NCI-H2196 (cell line): ENCODE data around the gene SMC5.
"Not testable (repeated sequence)": the region's sequence is repeated elsewhere in the genome, so short reads cannot be mapped to it uniquely, and the experiment has no call there.

Experiments
- DNase-seq: peaks from one replicate; lab custom pipeline; 2025; ENCODE audit not compliant: unreplicated experiment; lab: John Stamatoyannopoulos, UW

Gene SMC5

DNA sequence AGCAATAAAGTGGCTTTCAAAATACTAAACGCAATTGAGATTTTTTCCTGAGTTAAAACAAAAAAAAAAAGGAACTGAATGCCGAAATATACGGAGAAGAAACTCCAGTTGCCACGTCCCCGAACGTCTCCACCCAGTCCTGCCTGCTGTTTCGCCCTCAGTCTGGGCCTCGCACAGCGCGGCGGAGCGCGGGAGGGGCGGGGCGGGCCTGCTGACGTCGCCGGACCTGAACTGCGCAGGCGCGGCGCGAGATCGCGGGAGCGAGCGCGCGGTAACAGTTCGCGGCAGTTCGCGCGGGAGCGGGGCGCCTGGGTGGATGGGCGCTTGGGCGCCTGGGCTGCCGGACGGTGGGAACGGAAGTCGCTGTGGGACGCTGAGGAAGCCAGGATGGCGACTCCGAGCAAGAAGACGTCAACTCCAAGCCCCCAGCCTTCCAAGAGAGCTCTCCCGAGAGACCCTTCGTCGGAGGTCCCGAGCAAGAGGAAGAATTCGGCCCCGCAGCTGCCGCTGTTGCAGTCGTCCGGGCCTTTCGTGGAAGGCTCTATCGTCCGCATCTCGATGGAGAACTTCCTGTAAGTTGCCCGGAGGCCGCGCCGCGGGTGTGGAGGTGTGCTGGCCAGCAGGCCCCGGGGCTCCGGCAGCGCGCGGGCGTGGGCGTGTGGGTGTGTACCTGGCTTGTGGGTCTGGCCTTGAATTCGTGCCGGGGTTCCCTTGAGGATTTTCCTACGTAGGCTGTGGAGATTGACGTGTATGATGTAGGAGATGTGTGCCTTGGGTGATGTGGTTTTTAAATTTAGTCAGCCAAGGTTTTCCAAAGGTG is at the start of gene SMC5:
SMC5 (plus strand) TSS at position 287 of the 820 bp plus-strand sequence; CDS start at position 388, 101 bp downstream.
- peak; percentile 89 for DNase-seq

DNA sequence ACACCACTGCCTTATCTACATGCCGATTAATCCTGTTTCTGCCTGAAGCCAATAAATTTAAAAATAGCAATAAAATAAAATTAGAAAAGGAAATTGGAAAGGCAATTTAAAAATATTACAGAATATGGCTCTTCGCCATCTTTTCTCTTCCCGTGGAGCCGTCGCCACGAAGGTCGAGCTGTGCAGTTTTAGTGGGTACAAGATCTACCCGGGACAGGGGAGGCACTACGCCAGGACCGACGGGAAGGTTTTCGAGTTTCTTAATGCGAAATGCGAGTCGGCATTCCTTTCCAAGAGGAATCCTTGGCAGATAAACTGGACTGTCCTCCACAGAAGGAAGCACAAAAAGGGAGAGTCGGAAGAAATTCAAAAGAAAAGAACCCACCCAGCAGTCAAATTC is 41.7 kb upstream of the SMC5 start:
- no peak for DNase-seq

DNA sequence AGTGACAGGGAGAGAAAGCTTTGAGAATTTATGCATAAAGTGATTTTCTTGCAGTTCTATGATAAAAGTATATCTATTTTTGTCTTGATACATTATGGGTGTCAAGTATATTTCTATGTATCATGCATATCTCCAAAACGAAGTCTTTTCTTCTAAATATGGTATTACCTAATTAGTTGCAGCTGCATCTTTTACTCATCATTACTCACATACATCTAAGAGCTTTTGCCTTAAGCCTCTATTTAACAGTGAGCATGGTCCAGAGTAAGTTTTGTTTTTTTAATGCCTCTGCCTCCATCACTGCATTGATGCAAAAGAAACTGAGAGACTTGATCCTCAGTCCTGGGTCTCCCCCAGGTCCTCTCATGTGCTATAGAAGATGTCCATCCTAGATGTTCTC is 40.0 kb upstream of the SMC5 start:
- DNase-seq, result no peak

DNA sequence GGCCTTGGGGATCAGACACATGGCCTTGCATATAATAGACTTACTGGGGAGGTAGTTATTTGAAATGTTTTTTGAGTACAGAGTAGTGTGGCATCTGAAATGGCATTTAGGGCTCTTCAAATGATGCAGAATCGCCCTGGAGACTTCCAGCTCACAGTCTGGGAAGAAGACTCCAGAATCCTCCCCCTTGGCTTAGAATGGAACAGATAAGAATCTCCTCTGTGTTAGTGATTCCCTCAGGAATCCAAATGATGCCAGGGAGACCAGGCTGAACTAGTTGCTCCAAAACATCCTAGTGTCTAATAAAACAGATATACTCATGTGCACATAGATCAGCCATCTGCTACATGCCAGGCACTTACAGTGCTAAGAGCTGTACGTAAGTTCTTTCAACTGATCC is 38.6 kb upstream of the SMC5 start:
- no peak for DNase-seq

DNA sequence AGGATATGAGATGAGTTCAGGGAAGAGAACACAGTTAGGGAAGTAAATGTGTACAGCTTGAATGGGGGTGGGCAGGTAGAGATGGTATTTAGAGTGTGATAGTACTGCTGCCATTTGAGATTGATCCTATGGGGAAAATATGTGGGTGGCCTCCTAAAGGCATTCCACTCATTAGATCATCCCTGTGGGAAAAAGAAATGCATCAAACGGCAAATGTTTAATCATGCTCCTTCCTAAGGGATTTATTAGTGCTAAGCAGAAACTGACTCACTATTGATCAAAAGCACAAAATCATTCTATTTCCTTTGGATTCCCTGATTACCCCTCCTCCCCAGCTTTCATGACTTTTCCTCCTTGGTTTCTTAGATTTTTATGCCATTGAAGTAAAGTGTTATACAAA is 36.4 kb upstream of the SMC5 start:
- no peak for DNase-seq

DNA sequence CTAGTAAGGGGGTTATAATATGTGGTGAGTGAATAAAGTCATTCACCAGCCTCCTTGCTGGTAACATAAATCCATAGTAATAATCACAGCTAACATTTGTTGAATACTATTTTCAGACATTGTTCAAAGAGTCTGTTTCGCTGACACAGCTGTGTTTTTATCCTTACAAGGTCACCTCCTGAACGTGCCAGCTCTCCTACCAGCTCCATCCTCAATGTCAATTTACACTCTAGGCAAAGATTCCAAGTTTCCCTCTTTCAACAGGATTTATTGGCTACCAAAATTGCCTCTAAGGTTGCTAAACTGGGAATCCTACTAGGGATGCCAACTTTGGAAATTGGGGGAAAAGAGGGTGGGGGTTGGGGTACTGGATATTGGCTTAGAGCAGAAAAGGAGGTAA is 30.7 kb upstream of the SMC5 start:
- no peak for DNase-seq

DNA sequence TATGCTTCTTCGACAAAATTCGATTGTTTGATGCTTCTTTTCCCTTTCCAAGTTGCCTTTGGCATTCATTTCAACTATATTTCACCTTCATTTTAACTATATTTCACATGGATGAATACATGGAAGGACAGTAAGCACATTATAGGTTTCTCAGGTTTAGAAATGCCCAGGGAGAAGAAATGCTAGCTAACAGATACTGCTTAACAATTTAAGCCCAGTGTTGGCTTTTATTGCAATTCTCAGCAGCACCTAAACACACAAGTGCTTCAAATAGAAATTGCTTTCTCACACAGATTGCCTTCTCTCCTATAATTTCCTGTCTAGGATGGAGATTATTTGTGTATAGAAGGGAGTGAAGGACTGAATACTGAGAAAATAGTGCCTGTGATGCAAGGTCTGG is 30.2 kb upstream of the SMC5 start:
- no peak for DNase-seq

DNA sequence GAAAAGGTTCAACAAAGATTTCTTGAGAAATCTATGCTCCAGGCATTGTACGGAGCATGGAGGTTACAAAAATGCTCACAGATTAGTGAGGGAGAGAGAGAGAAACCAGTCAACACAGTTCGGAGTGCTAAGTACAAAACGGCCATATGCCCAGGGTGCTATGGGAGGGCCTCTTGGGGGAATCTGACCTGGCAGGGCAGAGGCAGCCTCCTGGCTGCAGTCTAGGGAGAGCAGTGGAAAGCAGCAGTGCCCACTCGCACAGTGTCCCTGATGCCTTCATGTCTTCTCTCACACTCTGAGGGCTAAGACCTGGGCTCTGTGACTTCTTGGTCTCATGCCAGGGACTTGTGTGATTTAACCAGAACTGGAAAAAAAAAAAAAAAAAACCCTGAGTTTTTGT is 29.8 kb upstream of the SMC5 start:
- DNase-seq, result no peak

DNA sequence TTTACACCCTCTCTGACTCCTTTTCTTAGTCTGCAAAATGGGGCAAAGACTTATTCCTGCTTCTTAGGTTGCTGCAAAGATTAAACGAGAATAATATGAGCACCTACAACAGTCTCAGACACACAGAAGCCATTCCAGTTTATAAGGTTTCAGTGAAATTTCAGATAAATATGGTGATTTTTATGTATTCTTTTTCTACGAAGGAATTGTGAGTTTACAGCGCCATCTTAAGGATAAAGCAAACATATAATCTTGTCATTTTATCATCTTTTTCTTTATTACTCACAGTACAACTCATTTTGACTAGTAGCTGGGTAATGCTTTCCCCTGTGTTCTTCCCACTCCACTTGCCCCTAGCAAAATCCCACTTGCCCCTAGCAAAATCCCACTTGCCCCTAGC is 29.2 kb upstream of the SMC5 start:
- DNase-seq, result no peak

DNA sequence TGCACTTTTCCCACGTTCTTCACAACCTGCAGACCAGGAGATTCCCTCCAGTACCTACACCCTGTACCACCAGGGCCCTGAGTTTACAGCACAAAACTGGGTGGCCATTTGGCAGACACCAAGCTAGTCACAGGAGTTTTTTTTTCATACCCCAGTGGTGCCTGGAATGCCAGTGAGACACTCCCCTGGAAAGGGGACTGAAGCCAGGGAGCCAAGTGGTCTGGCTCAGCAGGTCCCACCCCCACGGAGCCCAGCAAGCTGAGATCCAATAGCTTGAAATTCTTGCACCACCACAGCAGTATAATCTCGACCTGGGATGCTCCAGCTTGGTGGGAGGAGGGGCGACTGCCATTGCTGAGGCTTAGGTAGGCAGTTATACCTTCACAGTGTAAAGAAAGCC is 26.3 kb upstream of the SMC5 start:
- DNase-seq, result no peak

DNA sequence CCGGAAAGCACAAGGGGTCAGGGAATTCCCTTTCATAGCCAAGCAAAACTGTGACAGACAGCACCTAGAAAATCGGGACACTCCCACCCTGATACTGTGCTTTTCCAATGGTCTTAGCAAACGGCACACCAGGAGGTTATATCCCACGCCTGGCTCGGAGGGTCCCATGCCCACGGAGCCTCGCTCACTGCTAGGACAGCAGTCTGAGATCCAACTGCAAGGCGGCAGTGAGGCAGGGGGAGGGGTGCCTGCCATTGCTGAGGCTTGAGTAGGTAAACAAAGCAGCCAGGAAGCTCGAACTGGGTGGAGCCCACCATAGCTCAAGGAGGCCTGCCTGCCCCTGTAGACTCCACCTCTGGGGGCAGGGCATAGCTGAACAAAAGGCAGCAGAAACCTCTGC is 24.6 kb upstream of the SMC5 start:
- not testable (repeated sequence) for DNase-seq

DNA sequence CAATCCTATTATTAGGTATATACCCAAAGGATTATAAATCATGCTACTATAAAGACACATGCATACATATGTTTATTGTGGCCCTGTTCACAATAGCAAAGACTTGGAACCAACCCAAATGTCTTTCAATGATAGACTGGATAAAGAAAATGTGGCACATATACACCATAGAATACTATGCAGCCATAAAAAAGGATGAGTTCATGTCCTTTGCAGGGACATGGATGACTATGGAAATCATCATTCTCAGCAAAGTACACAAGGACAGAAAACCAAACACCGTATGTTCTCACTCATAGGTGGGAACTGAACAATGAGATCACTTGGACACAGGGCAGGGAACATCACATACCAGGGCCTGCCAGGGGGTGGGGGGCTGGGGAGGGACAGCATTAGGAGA is 12.8 kb upstream of the SMC5 start:
- DNase-seq, result not testable (repeated sequence)

DNA sequence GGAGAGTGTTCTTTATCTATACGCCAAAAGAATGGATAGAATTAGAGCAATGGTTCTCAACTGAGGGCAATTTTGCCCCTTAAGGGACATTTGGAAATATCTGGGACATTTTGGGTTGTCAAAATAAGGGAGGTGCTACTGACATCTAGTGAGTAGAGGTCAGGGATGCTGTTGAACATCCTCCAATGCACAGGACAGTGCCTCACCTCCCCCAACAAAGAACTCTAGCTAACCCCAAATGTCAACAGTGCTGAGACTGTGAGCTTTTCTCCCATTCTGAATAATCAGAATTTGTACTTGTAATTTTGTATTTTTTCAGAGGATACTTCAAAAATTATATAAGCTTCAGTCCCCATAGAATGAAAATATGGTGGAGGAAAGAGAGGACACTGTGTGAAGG is 8.6 kb upstream of the SMC5 start:
- no peak for DNase-seq

DNA sequence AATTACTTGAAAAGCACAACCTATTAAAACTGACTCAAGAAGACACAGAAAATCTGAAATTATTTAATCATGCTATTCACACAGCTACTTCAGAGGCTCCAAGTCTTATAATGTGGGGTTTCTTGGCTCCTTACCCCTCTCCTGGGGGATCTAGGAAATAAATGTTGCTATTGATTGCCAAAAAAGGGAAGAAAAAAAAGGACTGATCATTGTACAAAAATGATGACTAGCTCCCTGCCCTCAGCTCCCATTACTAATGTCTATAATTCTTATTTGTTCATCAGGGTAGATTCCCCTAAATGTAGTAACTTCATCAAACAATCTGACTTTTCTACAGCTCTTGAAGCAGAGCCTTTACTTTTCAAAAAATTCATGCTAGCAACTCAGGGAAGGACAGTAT is 3.3 kb upstream of the SMC5 start:
- no peak for DNase-seq

DNA sequence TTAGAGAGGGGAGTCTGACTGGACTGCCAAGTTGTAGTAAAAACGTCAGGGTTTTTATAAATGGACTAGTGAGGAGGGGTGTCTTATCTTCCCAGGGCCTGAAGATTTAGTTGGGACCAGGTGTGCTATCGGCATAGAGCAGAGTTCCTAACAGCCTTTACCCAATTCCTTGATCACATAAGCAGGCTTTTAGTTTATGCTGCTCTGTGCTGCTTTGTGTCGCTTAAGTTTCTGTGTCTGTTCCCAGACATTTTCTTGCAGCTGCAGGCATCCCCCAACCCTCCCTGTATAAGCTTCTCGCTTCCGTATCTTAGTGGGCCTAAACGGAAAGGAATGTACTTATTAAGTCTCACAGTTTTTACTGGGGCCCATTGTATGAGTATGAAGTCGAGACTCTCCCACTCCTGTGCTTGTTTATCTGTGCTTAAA is 2.6 kb upstream of the SMC5 start:
- DNase-seq, result no peak

DNA sequence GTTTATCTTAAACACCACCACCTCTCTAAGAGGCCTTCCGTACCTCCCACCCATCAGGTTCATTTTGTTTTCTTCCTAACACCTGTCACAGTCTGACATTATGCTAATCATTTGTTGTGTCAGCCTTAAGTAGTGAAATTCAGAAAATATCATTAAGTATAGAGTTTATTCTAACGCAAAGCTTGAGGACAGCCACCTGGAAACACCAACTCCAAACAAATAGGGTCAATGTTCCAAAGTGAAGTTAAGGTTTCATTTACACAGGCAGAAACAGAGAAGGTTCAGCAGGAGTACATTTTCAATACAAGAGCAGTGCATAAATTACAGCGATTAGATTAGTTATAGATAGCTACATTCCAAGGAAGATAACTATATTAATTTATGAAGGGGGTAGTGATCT is 1.3 kb upstream of the SMC5 start:
- no peak for DNase-seq

DNA sequence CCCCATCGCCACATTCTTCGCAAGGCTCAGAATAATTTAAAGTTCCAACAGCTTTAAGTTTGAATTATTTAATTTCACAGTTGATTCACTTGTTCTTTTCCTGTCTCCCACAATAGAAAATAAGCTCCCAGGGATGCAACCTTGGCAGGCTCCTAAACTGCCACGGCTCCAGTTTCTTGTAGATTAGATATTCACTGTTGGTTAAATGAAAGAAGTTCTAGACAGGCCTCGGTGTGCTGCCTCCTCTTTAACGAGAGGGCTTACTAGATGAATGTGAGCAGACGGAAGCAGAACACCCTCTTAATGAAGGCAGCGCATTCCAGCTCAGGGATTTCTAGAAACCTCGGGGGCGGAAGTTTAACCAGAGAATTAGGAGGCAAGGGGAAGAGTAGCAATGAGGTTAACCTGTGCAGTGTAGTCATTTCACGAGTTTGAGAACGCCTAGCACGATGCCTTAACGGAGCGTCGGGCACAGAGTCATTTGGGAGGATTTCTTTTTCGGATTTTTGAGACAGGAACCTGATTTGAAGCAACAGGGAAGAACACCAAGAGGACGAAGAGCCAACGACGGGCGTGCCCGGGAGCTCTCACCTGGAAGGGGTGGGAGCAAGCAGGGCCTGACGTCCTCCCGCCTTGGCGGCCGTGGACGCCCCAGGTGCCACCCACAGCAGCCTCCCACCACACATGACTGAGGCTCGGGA is 637 bp upstream of the SMC5 start:
- peak; percentile 80 for DNase-seq

DNA sequence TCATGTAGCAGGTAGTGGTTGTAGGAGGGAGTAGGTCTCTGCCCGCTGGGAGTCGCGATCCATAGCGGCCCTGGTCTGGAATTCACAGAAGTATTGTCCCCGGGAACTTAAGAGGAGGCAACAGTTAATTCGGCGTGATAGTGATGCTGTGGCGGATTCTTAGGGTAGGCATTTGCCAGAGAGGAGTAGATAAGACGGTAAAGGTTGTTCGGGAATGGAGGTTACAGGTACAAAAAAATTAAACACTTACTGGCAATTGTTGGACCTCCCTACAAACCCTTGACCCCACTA is 679 bp downstream of the SMC5 start:
- no peak for DNase-seq

DNA sequence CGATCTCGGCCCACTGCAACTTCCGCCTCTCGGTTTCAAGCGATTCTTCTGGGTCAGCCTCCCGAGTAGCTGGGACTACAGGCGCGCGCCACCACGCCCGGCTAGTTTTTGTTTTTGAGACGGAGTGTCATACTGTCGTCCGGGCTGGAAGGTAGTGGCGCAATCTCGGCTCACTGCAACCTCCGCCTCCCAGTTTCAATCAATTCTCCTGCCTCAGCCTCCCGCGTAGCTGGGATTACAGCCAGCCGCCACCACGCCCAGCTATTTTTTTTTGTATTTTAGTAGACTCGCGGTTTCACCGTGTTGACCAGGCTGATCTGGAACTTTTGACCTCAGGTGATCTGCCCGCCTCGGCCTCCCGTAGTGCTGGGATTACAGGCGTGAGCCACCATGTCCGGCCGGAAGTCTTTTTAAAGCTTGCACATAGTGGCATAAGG is 1.2 kb downstream of the SMC5 start:
- DNase-seq, result no peak

DNA sequence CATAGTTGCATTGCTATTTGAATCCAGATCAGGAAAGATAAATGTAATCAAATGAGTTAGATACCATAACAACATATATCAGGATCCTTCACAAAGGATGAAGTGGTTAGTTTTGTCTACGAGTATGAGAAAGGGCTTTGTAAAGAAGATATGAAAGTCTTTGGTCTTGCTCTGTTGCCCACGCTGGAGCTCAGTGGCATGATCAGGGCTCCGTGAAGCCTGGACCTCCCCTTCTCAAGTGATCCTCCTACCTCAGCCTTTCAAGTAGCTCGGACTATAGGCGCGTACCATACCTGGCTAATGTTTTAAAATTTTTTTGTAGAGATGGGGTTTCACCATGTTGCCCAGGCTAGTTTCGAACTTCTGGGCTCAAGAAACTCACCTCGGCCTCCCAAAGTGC is 1.8 kb downstream of the SMC5 start:
- DNase-seq, result no peak

DNA sequence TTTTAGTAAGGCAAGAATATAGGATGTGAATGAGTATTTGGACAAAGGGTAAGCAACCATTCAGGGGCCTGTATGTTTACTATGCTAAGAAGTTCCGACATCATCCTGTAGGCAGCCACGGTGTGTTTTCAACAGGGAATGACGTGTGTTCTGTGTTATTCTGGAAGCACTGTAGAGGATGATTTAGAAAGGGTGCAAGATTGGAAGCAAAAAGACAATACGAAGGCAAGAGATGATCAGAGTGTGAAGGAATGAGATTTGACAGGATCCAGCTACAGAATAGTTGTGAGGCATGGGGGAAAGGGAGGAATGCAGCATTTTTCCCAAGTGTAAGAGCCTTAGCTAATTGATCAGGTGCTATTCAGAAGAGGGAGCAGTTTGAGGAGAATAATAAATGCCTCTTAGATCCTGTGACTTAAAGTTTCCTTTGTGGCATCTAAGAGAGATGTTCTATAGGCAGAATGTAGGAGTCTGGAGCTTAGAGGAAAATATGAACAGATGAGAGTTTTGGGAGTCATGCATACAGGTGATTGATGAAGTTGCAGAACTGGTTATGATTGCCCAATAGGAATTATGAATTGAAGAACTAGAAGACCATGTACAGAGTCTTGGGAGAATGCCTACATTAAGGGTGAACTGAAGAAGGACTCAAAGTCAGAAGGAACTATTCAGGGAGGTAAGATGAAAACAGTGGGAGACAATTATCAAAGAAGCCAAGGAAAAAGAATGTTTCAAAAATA is 2.5 kb downstream of the SMC5 start:
- DNase-seq, result no peak

DNA sequence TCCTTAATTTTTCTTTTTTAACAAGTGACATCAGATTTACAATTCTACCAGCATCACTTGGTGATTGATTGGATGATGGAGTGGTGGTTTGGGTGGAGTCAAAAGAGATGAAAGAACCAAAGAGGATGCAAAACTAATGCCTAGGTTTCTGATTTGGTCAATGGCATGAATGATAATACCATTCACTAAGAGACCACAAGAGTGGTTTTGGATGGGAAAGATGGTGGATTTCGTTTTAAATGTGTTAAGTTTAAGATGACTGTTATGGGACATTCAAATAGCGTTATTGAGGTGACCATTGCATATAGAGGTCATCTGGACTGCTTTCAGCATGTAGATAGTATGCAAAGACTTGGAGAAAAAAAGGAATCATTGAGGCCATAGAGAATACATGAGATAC is 3.6 kb downstream of the SMC5 start:
- DNase-seq, result no peak
